Amygdala (tissue), 56 donors: ENCODE measurements around the gene CDKL1.

Experiments used
- DNase-seq, 56 donors: peaks; one replicate each; lab custom pipeline; 2025; lab: John Stamatoyannopoulos, UW

Gene CDKL1

DNA sequence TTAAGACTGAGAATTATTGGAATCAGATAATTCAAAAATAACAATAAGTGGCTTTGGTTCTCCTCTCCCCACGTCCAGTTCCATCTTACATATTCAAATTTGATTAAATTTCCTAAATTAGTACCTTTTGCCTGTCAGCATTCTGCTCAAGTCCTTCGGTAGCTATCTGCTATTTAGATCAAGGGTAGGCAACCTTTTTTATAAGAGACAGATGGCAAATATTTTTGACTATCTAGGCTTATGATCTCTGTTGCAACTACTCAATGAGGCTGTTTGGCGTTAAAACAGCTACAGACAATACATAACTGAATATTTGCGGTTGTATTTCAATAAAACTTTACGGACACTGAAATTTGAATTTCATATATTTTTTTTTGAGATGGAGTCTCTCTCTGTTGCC lies 106.4 kb downstream of the CDKL1 start:
- no peak for DNase-seq

DNA sequence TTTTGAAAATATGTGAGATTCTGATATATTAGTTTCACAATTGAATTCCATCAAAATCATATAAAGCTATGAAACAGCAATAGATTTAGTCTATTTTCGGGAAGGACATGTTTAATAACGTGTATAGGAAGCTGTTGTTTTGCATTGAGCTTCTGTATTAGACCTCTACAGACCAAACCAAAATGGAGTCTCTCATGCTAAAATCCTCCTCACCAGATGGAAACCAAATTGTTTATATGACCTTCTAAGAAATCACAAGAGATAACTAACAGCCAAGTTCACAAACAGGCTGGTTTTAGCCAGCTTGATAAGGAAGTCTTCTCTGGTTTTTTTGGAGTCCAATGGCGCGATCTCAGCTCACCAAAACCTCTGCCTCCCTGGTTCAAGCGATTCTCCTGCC lies 108.5 kb downstream of the CDKL1 start:
- no peak for DNase-seq

DNA sequence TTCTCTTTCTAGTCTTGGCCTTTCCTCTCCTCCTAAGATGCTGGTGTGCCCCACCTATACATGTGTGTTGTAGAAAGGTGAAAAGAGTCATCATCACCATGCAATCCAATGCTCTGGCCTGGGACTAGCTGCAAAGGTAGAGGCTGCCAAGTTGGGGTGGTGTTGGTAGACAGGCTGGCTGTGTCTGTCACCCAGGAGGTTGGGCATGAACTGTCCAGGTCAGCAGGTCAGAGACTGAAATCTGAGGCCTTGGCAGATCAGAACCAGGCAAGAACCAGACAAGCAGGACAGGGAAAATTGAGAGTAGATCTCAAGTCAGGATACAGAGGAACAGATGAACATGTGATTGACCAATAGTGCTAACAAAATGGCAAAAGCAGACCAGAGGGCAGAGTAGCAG lies 110.8 kb downstream of the CDKL1 start:
- no peak for DNase-seq
